ENCODE measurements around the gene PCYT1A. TPM values are rescaled to one million over a fixed set of nuclear protein-coding genes. Genes with fewer than 3 reads are reported as not detected.

The PCYT1A gene
- total and polyA plus RNA-seq, 2 of the 13 experiments (the other 11 are each of a cell fraction or from before 2014, with no cell fraction given), result 26.4 to 45.3 TPM

GRCh38 chr3:196214783-196215441 lies 72.6 kb downstream of the PCYT1A start (continued):
- TF ChIP-seq BRF2 (CRISPR knock-in tag; IDR thresholded peaks at IDR 0.05) (peak; percentile 90; the same call in 1 of the 2 replicates), PAXIP1 (CRISPR knock-in tag; conservative IDR thresholded peaks at IDR 0.05) (peak; percentile 99), SOX6 (IDR thresholded peaks at IDR 0.05) (no peak), SOX6 (CRISPR knock-in tag; IDR thresholded peaks at IDR 0.05) (peak; percentile 89), RFX5 (IDR thresholded peaks at IDR 0.05; ENCODE audit: low read depth, low read length) (no peak), ZFP82 (CRISPR knock-in tag; IDR thresholded peaks at IDR 0.05; ENCODE audit: borderline replicate concordance) (peak; percentile 17; the same call in 1 of the 2 replicates), HOXA5 (CRISPR knock-in tag; IDR thresholded peaks at IDR 0.05) (peak; percentile 82), ZNF501 (CRISPR knock-in tag; IDR thresholded peaks at IDR 0.05) (peak; percentile 48), ZNF674 (CRISPR knock-in tag; IDR thresholded peaks at IDR 0.05; ENCODE audit: low read depth) (no peak), PRPF4 (IDR thresholded peaks at IDR 0.05; ENCODE audit: low read depth, low read length, poor library complexity, severe bottlenecking) (no peak), SNAPC4 (CRISPR knock-in tag; IDR thresholded peaks at IDR 0.05) (no peak), ZNF749 (CRISPR knock-in tag; IDR thresholded peaks at IDR 0.05; ENCODE audit: borderline replicate concordance) (no peak), ATF7 (IDR thresholded peaks at IDR 0.05) (no peak), ATF7 (CRISPR knock-in tag; IDR thresholded peaks at IDR 0.05) (no peak), MIXL1 (CRISPR knock-in tag; IDR thresholded peaks at IDR 0.05) (peak; percentile 99), TIGD3 (CRISPR knock-in tag; IDR thresholded peaks at IDR 0.05; ENCODE audit: borderline replicate concordance) (no peak), NAIF1 (CRISPR knock-in tag; IDR thresholded peaks at IDR 0.05; ENCODE audit: borderline replicate concordance) (no peak), CREB3 (CRISPR knock-in tag; IDR thresholded peaks at IDR 0.05) (no peak)
